Immature natural killer cell (primary cell): Measurements from ENCODE around the gene MME. TPM values are rescaled to one million over a fixed set of nuclear protein-coding genes. Genes with fewer than 3 reads are reported as not detected.

Experiments used
- DNase-seq, 3 donors: peaks; one replicate each; pipeline ENCODE4 v3.0.0; 2022; ENCODE audit warnings: mixed read lengths in 1 of 3
- H3K27ac Mint-ChIP-seq, 6 donors: one replicate each; pipeline ENCODE4 v1.8.0; 2020; ENCODE audit warnings: mixed read lengths in 6 of 6, mild to moderate bottlenecking in 5 of 6, inconsistent platforms in 4 of 6, moderate library complexity in 3 of 6
- H3K27me3 Mint-ChIP-seq, 3 donors: one replicate each; pipeline ENCODE4 v1.8.0; 2020 to 2021; ENCODE audit warnings: low read depth in 3 of 3, mild to moderate bottlenecking in 3 of 3, mixed read lengths in 3 of 3, moderate library complexity in 3 of 3, inconsistent platforms in 1 of 3
- H3K36me3 Mint-ChIP-seq, 3 donors: one replicate each; pipeline ENCODE4 v1.8.0; 2020; ENCODE audit warnings: mixed read lengths in 3 of 3, inconsistent platforms in 2 of 3, mild to moderate bottlenecking in 2 of 3
- H3K4me1 Mint-ChIP-seq, 2 donors: one replicate each; pipeline ENCODE4 v1.8.0; 2020; ENCODE audit warnings: inconsistent platforms in 2 of 2, mild to moderate bottlenecking in 2 of 2, mixed read lengths in 2 of 2, moderate library complexity in 1 of 2
- H3K4me3 Mint-ChIP-seq, 5 donors: one replicate each; pipeline ENCODE4 v1.8.0; 2020; ENCODE audit warnings: mild to moderate bottlenecking in 5 of 5, mixed read lengths in 5 of 5, inconsistent platforms in 3 of 5, moderate library complexity in 3 of 5
- H3K9me3 Mint-ChIP-seq, 6 donors: one replicate each; pipeline ENCODE4 v1.8.0; 2020; ENCODE audit warnings: mild to moderate bottlenecking in 6 of 6, mixed read lengths in 6 of 6, inconsistent platforms in 4 of 6, moderate library complexity in 3 of 6
- polyA plus RNA-seq, 3 donors: library from polyadenylated mRNA; unstranded; fragments of 300-500 nt; fragmentation: Illumina TruSeq; gene quantifications; one replicate each; pipeline ENCODE4 v1.2.3, GENCODE V29; 2021

The MME gene
- polyA plus RNA-seq, 3 donors from 2014 or later, result not detected

GRCh38 chr3:155225417-155225816 is 145.3 kb downstream of the MME start:
- peaks cover 3 to 12% (median 6%) of the 10 kb centered on the region in 6 donors for H3K9me3 Mint-ChIP-seq
- no peaks in the 10 kb centered on the region for H3K4me1 Mint-ChIP-seq
- no peak for DNase-seq
- no peak overlapping the region for H3K27ac Mint-ChIP-seq
- H3K36me3 Mint-ChIP-seq, result no peaks in the 10 kb centered on the region
- H3K27me3 Mint-ChIP-seq, result peaks cover 0 to 2% (median 0%) of the 10 kb centered on the region in 3 donors
- no peak overlapping the region for H3K4me3 Mint-ChIP-seq

- H3K4me1 Mint-ChIP-seq, result peaks cover 0 to 4% of the 10 kb centered on the region in 2 donors
- no peak for DNase-seq
- H3K27ac Mint-ChIP-seq, result no peak overlapping the region
- H3K36me3 Mint-ChIP-seq, result no peaks in the 10 kb centered on the region
- H3K9me3 Mint-ChIP-seq, result peaks cover 0 to 12% (median 6%) of the 10 kb centered on the region in 6 donors
- peaks cover 0 to 3% (median 2%) of the 10 kb centered on the region in 3 donors for H3K27me3 Mint-ChIP-seq
- no peak overlapping the region for H3K4me3 Mint-ChIP-seq
Measured at GRCh38 chr3:155227141-155227540, 147.0 kb downstream of the MME start.

GRCh38 chr3:155228676-155229075 is 148.6 kb downstream of the MME start:
- Mint-ChIP-seq H3K9me3 (peaks cover 0 to 12% (median 5%) of the 10 kb centered on the region in 6 donors), H3K36me3 (no peaks in the 10 kb centered on the region), H3K4me3 (no peak overlapping the region), H3K27ac (no peak overlapping the region), H3K27me3 (peaks cover 0 to 3% (median 2%) of the 10 kb centered on the region in 3 donors), H3K4me1 (peaks cover 0 to 4% of the 10 kb centered on the region in 2 donors)
- no peak for DNase-seq

- Mint-ChIP-seq H3K9me3 (peaks cover 0 to 12% (median 5%) of the 10 kb centered on the region in 6 donors), H3K27me3 (peaks cover 0 to 3% (median 2%) of the 10 kb centered on the region in 3 donors), H3K27ac (no peak overlapping the region), H3K4me3 (no peak overlapping the region), H3K36me3 (no peaks in the 10 kb centered on the region), H3K4me1 (peaks cover 0 to 4% of the 10 kb centered on the region in 2 donors)
- no peak for DNase-seq
Measured at GRCh38 chr3:155229086-155229485, 149.0 kb downstream of the MME start.

- DNase-seq, result no peak
- no peaks in the 10 kb centered on the region for H3K36me3 Mint-ChIP-seq
- no peak overlapping the region for H3K4me3 Mint-ChIP-seq
- H3K27ac Mint-ChIP-seq, result no peak overlapping the region
- H3K9me3 Mint-ChIP-seq, result peaks cover 0 to 12% (median 3%) of the 10 kb centered on the region in 6 donors
- H3K27me3 Mint-ChIP-seq, result peaks cover 0 to 3% (median 0%) of the 10 kb centered on the region in 3 donors
- peaks cover 0 to 4% of the 10 kb centered on the region in 2 donors for H3K4me1 Mint-ChIP-seq
Measured at GRCh38 chr3:155230382-155230781, 150.3 kb downstream of the MME start.

- H3K27ac Mint-ChIP-seq, result no peak overlapping the region
- no peak overlapping the region for H3K4me3 Mint-ChIP-seq
- H3K27me3 Mint-ChIP-seq, result peaks cover 0 to 5% (median 0%) of the 10 kb centered on the region in 3 donors
- no peaks in the 10 kb centered on the region for H3K36me3 Mint-ChIP-seq
- peaks cover 0 to 11% (median 3%) of the 10 kb centered on the region in 6 donors for H3K9me3 Mint-ChIP-seq
- DNase-seq, result no peak
- H3K4me1 Mint-ChIP-seq, result peaks cover 0 to 4% of the 10 kb centered on the region in 2 donors
Measured at GRCh38 chr3:155231792-155232191, 151.7 kb downstream of the MME start.

- Mint-ChIP-seq H3K27me3 (peaks cover 0 to 5% (median 0%) of the 10 kb centered on the region in 3 donors), H3K36me3 (no peaks in the 10 kb centered on the region), H3K4me1 (peaks cover 0 to 4% of the 10 kb centered on the region in 2 donors), H3K27ac (no peak overlapping the region), H3K4me3 (no peak overlapping the region), H3K9me3 (peaks cover 0 to 5% (median 2%) of the 10 kb centered on the region in 6 donors)
- DNase-seq, result no peak
Measured at GRCh38 chr3:155232605-155233004, 152.5 kb downstream of the MME start.

- DNase-seq, result no peak
- H3K27ac Mint-ChIP-seq, result no peak overlapping the region
- H3K9me3 Mint-ChIP-seq, result peaks cover 0 to 5% (median 0%) of the 10 kb centered on the region in 6 donors
- H3K27me3 Mint-ChIP-seq, result peaks cover 0 to 5% (median 0%) of the 10 kb centered on the region in 3 donors
- H3K4me3 Mint-ChIP-seq, result no peak overlapping the region
- H3K4me1 Mint-ChIP-seq, result peaks cover 0 to 4% of the 10 kb centered on the region in 2 donors
- no peaks in the 10 kb centered on the region for H3K36me3 Mint-ChIP-seq
Measured at GRCh38 chr3:155233213-155233612, 153.1 kb downstream of the MME start.

Other genes with a start within 250 kb of the MME start
- gene STRIT1, start 213.4 kb downstream of the MME start, polyA plus RNA-seq, result not detected